ENCODE measurements around the gene OLAH. TPM values are rescaled to one million over a fixed set of nuclear protein-coding genes. Genes with fewer than 3 reads are reported as not detected.

The OLAH gene
- total and polyA plus RNA-seq, 8 donors: not detected

DNA sequence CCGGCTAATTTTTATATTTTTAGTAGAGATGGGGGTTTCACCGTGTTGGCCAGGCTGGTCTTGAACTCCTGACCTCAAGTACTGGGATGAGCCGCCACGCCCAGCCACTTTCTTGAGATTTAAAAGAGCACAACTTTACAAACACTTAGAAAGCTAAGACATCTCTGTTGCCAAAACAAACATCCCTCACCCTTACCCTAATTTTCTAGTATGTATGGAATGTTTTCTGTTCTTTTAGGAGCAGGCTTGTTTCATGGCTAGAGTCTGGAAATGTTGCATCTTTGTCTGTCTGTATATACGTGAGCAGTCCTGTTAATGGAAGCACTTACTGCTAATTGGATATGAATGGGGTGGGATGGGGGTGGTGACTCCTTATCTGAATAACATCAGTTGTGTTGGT, 2.9 kb downstream of the OLAH start:
- intact Hi-C loops (cut with DNase I): no loop called here
- no peaks in the 10 kb centered on the region for H3K4me1 ChIP-seq
- WGBS, 2 donors: 78 to 81% methylated on average over 5 of the region's 5 CpGs
- H3K4me3 ChIP-seq: no peak overlapping the region
- no peak overlapping the region for H3K27ac ChIP-seq
- ATAC-seq: no peak
- FAIRE-seq: no peak
- H3K9me3 ChIP-seq: no peaks in the 10 kb centered on the region
- no peaks in the 10 kb centered on the region for H3K36me3 ChIP-seq
- no peaks in the 10 kb centered on the region for H3K27me3 ChIP-seq
- TF ChIP-seq, protein P1, sequence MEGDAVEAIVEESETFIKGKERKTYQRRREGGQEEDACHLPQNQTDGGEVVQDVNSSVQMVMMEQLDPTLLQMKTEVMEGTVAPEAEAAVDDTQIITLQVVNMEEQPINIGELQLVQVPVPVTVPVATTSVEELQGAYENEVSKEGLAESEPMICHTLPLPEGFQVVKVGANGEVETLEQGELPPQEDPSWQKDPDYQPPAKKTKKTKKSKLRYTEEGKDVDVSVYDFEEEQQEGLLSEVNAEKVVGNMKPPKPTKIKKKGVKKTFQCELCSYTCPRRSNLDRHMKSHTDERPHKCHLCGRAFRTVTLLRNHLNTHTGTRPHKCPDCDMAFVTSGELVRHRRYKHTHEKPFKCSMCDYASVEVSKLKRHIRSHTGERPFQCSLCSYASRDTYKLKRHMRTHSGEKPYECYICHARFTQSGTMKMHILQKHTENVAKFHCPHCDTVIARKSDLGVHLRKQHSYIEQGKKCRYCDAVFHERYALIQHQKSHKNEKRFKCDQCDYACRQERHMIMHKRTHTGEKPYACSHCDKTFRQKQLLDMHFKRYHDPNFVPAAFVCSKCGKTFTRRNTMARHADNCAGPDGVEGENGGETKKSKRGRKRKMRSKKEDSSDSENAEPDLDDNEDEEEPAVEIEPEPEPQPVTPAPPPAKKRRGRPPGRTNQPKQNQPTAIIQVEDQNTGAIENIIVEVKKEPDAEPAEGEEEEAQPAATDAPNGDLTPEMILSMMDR (IDR thresholded peaks at IDR 0.05): no peak
- no peak for DNase-seq

DNA sequence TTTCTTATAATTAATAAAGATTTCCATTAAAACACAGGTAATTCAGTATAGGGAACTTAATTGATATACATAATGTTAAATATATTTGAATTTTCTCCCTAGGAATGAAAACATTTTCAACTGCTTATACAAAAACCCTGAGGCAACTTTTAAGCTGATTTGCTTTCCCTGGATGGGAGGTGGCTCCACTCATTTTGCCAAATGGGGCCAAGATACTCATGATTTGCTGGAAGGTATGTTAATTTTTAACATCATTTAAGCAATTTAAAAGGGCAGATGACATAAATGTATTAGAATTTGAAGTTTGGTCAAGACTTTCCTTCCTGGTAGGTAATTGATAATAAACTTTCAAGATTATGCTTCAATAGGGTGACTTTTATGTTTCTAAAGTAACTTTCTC, 5.8 kb downstream of the OLAH start:
- Histone ChIP-seq H3K9me3 (no peaks in the 10 kb centered on the region), H3K4me1 (no peaks in the 10 kb centered on the region), H3K27me3 (no peaks in the 10 kb centered on the region), H3K27ac (no peak overlapping the region), H3K4me3 (no peak overlapping the region), H3K36me3 (no peaks in the 10 kb centered on the region)
- TF ChIP-seq, protein P1 (IDR thresholded peaks at IDR 0.05): no peak
- no peak for FAIRE-seq
- ATAC-seq: no peak
- no peak for DNase-seq
- intact Hi-C loops (cut with DNase I): no loop called here

DNA sequence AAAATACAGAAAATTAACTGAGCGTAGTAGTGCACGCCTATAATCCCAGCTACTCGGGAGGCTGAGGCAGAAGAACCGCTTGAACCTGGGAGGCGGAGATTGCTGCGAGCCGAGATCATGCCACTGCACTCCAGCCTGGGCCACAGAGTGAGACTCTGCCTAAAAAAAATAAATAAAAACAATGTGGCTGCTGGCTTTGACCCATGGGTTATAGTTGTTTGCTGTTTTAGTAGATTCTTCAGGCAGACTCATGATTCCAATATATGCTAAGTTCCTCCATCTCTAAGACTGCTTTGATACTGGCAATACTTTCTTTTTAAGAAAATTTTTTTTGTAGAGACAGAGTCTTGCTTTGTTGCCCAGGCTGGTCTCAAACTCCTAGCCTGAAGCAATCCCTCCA, 8.4 kb downstream of the OLAH start:
- no peak overlapping the region for H3K4me3 ChIP-seq
- 86 to 91% methylated on average over 7 of the region's 7 CpGs for WGBS, 2 donors
- no peak for ATAC-seq
- no peaks in the 10 kb centered on the region for H3K9me3 ChIP-seq
- H3K27ac ChIP-seq: no peak overlapping the region
- no peak for DNase-seq
- H3K4me1 ChIP-seq: no peaks in the 10 kb centered on the region
- no peaks in the 10 kb centered on the region for H3K36me3 ChIP-seq
- no peaks in the 10 kb centered on the region for H3K27me3 ChIP-seq
- FAIRE-seq: no peak
- TF ChIP-seq, protein P1 (IDR thresholded peaks at IDR 0.05): no peak
- intact Hi-C loops (cut with DNase I): no loop called here

DNA sequence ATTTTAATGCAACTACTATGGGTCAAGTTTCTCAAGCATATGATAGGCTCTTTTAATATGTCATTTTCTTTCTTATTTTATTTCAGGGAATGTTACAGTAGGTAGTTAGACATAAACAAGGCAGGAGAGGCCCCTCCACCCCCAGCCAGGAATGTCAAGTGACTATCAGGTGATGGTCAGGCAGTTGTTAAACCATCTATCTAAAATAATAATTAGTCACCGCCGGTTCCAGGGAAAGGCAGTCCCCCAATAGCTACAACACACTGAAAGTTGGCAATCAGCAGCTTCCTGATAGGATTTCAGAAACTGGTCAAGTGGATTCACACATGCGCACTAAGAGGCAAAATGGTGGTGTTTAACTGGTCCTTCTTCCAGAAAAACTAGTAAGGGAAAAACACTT, 9.3 kb downstream of the OLAH start:
- H3K36me3 ChIP-seq: no peaks in the 10 kb centered on the region
- ATAC-seq: no peak
- DNase-seq: no peak
- WGBS, 2 donors: 78 to 90% methylated on average over 3 of the region's 3 CpGs
- no peaks in the 10 kb centered on the region for H3K4me1 ChIP-seq
- FAIRE-seq: no peak
- H3K4me3 ChIP-seq: no peak overlapping the region
- no peaks in the 10 kb centered on the region for H3K9me3 ChIP-seq
- H3K27ac ChIP-seq: no peak overlapping the region
- intact Hi-C loops (cut with DNase I): no loop called here
- TF ChIP-seq, protein P1 (IDR thresholded peaks at IDR 0.05): no peak
- no peaks in the 10 kb centered on the region for H3K27me3 ChIP-seq

DNA sequence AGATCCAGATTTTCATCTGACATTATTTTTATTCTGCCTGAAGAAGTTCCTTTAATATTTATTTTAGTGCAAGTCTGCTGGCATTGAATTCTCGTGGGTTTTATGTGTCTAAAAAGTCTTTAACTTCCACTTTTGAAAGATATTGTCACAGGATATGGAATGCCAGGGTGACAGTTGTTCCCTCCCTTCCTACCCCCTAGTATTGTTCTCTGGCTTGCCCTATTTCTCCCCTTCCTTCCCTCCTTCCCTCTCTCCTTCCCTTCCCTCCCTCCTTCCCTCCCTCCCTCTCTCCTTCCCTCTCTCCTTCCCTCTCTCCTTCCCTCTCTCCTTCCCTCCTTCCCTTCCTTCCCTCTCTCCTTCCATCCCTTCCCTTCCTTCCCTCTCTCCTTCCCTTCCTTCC, 14.9 kb downstream of the OLAH start:
- WGBS, 2 donors: 70 to 78% methylated on average over 1 of the region's 1 CpG
- no peak for ATAC-seq
- no peak for FAIRE-seq
- Histone ChIP-seq H3K4me3 (no peak overlapping the region), H3K36me3 (no peaks in the 10 kb centered on the region), H3K27me3 (no peaks in the 10 kb centered on the region), H3K9me3 (no peaks in the 10 kb centered on the region), H3K4me1 (no peaks in the 10 kb centered on the region), H3K27ac (no peak overlapping the region)
- TF ChIP-seq, protein P1 (IDR thresholded peaks at IDR 0.05): no peak
- intact Hi-C loops (cut with DNase I): no loop called here
- DNase-seq: no peak

Data from pancreas (tissue), 10 donors.